ENCODE data around the gene GALNT12. TPM values are rescaled to one million over a fixed set of nuclear protein-coding genes. Genes with fewer than 3 reads are reported as not detected.

GALNT12 gene
- polyA plus RNA-seq, 1 donor (not counting 4 experiments of a cell fraction or from before 2014, with no cell fraction given) = 1.8 TPM

GRCh38 chr9:98842510-98842909 is 35.0 kb downstream of the GALNT12 start:
- no peaks in the 10 kb centered on the region for H4K20me1 ChIP-seq (ENCODE audit: control insufficient read depth, extremely low read depth, insufficient read depth, low read length)
- dilution Hi-C loops (cut with MboI; ENCODE audit: extremely low pct_ligation_motif_present, low sequenced_read_pairs) = no loop called here

GRCh38 chr9:98846081-98846480 is 38.6 kb downstream of the GALNT12 start:
- Histone ChIP-seq H3K4me2 (ENCODE audit: control insufficient read depth, extremely low read depth, insufficient read depth, low read depth, low read length) (no peak overlapping the region), H3K79me2 (ENCODE audit: control insufficient read depth, insufficient read depth, low read length) (no peaks in the 10 kb centered on the region), H3K9me1 (ENCODE audit: control insufficient read depth, extremely low read depth, insufficient read depth, low read length) (no peaks in the 10 kb centered on the region), H3K27ac (ENCODE audit: control insufficient read depth, insufficient read depth, low read length) (no peak overlapping the region), H3K9ac (ENCODE audit: control insufficient read depth, extremely low read depth, insufficient read depth, low read length) (no peak overlapping the region), H3K27me3 (ENCODE audit: control insufficient read depth, extremely low read depth, insufficient read depth, low read length) (no peaks in the 10 kb centered on the region), H3K4me3 (ENCODE audit: control insufficient read depth in 2 of 3, extremely low read depth in 1 of 3, insufficient read depth in 2 of 3, low read depth in 1 of 3, low read length in 3 of 3) (no peak overlapping the region), H3K9me3 (ENCODE audit: control insufficient read depth, low read depth, low read length) (no peaks in the 10 kb centered on the region), H2AFZ (ENCODE audit: control insufficient read depth, low read length) (no peak overlapping the region), H3K4me1 (ENCODE audit: control insufficient read depth, extremely low read depth, insufficient read depth, low read length) (peaks cover 4% of the 10 kb centered on the region), H4K20me1 (ENCODE audit: control insufficient read depth, extremely low read depth, insufficient read depth, low read length) (no peaks in the 10 kb centered on the region), H3K36me3 (ENCODE audit: control insufficient read depth in 2 of 2, extremely low read depth in 1 of 2, insufficient read depth in 2 of 2, low read length in 2 of 2) (no peaks in the 10 kb centered on the region)
- TF ChIP-seq CTCF (optimal IDR thresholded peaks at IDR 0.05 in 1 of 3, IDR thresholded peaks at IDR 0.05 in 1 of 3, conservative IDR thresholded peaks at IDR 0.05 in 1 of 3; ENCODE audit: extremely low read depth in 1 of 3, insufficient read depth in 2 of 3, low read length in 3 of 3) = no peak
- TF ChIP-seq EZH2 (IDR thresholded peaks at IDR 0.05; ENCODE audit: low read length) = no peak
- FAIRE-seq (no peak), DNase-seq (ENCODE audit: low read depth, low spot score) (no peak)
- dilution Hi-C loops (cut with MboI; ENCODE audit: extremely low pct_ligation_motif_present, low sequenced_read_pairs) = no loop called here

More at GRCh38 chr9:98842510-98842909, 35.0 kb downstream of the GALNT12 start:
- no peak overlapping the region for H2AFZ ChIP-seq (ENCODE audit: control insufficient read depth, low read length)
- no peaks in the 10 kb centered on the region for H3K36me3 ChIP-seq (ENCODE audit: control insufficient read depth in 2 of 2, extremely low read depth in 1 of 2, insufficient read depth in 2 of 2, low read length in 2 of 2)
- no peak overlapping the region for H3K4me3 ChIP-seq (ENCODE audit: control insufficient read depth in 2 of 3, extremely low read depth in 1 of 3, insufficient read depth in 2 of 3, low read depth in 1 of 3, low read length in 3 of 3)
- H3K4me2 ChIP-seq (ENCODE audit: control insufficient read depth, extremely low read depth, insufficient read depth, low read depth, low read length) = no peak overlapping the region
- no peak overlapping the region for H3K9ac ChIP-seq (ENCODE audit: control insufficient read depth, extremely low read depth, insufficient read depth, low read length)
- no peaks in the 10 kb centered on the region for H3K9me1 ChIP-seq (ENCODE audit: control insufficient read depth, extremely low read depth, insufficient read depth, low read length)
- FAIRE-seq (no peak), DNase-seq (ENCODE audit: low read depth, low spot score) (no peak)
- no peaks in the 10 kb centered on the region for H3K4me1 ChIP-seq (ENCODE audit: control insufficient read depth, extremely low read depth, insufficient read depth, low read length)
- H3K27ac ChIP-seq (ENCODE audit: control insufficient read depth, insufficient read depth, low read length) = no peak overlapping the region
- H3K9me3 ChIP-seq (ENCODE audit: control insufficient read depth, low read depth, low read length) = no peaks in the 10 kb centered on the region
- no peaks in the 10 kb centered on the region for H3K27me3 ChIP-seq (ENCODE audit: control insufficient read depth, extremely low read depth, insufficient read depth, low read length)
- H3K79me2 ChIP-seq (ENCODE audit: control insufficient read depth, insufficient read depth, low read length) = no peaks in the 10 kb centered on the region
- TF ChIP-seq EZH2 (IDR thresholded peaks at IDR 0.05; ENCODE audit: low read length) (no peak), CTCF (optimal IDR thresholded peaks at IDR 0.05 in 1 of 3, IDR thresholded peaks at IDR 0.05 in 1 of 3, conservative IDR thresholded peaks at IDR 0.05 in 1 of 3; ENCODE audit: extremely low read depth in 1 of 3, insufficient read depth in 2 of 3, low read length in 3 of 3) (no peak)
